WERI-Rb-1 (cell line): ENCODE measurements around the gene USP31.

Experiments used
- DNase-seq: peaks from one replicate; pipeline ENCODE4 v3.0.0-alpha.2; 2020
- H3K27ac ChIP-seq: fragments of 250-450 bp; sonication (Bioruptor Pico); 2 replicates; pipeline ENCODE4 v1.5.1; 2020; ENCODE audit warnings: mild to moderate bottlenecking, moderate library complexity
- H3K27me3 ChIP-seq: fragments of 250-450 bp; sonication (Bioruptor Pico); 2 replicates; pipeline ENCODE4 v1.5.1; 2021; ENCODE audit warnings: mild to moderate bottlenecking, low read depth, moderate library complexity; ENCODE audit not compliant: insufficient read depth, severe bottlenecking
- H3K36me3 ChIP-seq: fragments of 250-450 bp; sonication (Bioruptor Pico); 2 replicates; pipeline ENCODE4 v1.5.1; 2020; ENCODE audit warnings: mild to moderate bottlenecking, moderate library complexity
- H3K4me3 ChIP-seq: 2 replicates; pipeline ENCODE4 v1.5.1; 2011; ENCODE audit warnings: low read depth, mild to moderate bottlenecking, control low read depth, low read length
- H3K9me3 ChIP-seq: fragments of 250-450 bp; sonication (Bioruptor Pico); 2 replicates; pipeline ENCODE4 v1.5.1; 2021; ENCODE audit warnings: mild to moderate bottlenecking, moderate library complexity; ENCODE audit not compliant: severe bottlenecking
- TF ChIP-seq, protein P1 (sequence below): IDR thresholded peaks from 2 replicates; pipeline ENCODE4 v1.5.1; 2011; ENCODE audit warnings: low read depth, mild to moderate bottlenecking, control low read depth, inconsistent platforms, low read length

Gene USP31

DNA sequence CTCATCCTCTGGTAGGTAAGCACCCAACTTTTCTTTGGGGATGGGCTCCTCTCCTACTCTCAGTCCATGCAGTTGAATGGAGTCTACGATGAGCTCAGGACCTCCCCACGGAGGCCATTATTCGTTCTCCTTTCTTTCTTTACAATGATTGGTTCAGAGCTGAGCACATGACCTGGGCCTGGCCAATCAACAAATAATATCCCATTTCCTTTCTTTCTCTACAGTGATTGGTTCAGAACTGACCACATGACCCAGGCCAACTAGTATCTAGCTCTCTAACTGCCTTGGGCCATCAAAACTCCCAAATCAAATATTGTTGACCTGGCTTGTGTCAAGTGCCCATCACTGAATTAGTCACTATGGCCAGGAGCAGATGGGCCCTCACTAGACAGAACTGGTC is 129.2 kb downstream of the USP31 start:
- DNase-seq, result no peak
- Histone ChIP-seq H3K27ac (no peak overlapping the region), H3K27me3 (no peaks in the 10 kb centered on the region), H3K4me3 (no peak overlapping the region), H3K9me3 (no peaks in the 10 kb centered on the region), H3K36me3 (no peaks in the 10 kb centered on the region)
- TF ChIP-seq, protein P1, sequence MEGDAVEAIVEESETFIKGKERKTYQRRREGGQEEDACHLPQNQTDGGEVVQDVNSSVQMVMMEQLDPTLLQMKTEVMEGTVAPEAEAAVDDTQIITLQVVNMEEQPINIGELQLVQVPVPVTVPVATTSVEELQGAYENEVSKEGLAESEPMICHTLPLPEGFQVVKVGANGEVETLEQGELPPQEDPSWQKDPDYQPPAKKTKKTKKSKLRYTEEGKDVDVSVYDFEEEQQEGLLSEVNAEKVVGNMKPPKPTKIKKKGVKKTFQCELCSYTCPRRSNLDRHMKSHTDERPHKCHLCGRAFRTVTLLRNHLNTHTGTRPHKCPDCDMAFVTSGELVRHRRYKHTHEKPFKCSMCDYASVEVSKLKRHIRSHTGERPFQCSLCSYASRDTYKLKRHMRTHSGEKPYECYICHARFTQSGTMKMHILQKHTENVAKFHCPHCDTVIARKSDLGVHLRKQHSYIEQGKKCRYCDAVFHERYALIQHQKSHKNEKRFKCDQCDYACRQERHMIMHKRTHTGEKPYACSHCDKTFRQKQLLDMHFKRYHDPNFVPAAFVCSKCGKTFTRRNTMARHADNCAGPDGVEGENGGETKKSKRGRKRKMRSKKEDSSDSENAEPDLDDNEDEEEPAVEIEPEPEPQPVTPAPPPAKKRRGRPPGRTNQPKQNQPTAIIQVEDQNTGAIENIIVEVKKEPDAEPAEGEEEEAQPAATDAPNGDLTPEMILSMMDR, result no peak

DNA sequence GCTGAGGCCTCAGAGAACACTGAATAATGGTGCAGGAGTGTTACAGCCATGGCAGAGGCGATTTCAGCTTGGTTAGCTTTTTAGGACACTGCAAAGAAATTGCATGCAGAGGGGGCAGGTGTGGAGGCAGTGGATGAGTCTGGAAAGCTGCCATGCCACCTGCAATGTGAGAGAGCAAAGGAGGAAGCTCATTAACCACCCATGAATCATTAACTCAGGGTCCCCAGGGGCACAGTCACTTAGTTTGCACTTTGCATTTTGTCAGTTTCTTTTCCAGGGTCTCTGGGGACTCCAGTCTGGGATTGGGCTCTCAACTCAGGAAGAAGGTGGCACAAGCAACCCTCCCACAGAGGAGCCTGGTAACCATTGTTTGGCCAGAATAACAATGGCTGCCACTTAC is 132.9 kb downstream of the USP31 start:
- no peak overlapping the region for H3K27ac ChIP-seq
- no peaks in the 10 kb centered on the region for H3K9me3 ChIP-seq
- no peaks in the 10 kb centered on the region for H3K36me3 ChIP-seq
- TF ChIP-seq, protein P1, result no peak
- no peaks in the 10 kb centered on the region for H3K27me3 ChIP-seq
- DNase-seq, result no peak
- H3K4me3 ChIP-seq, result no peak overlapping the region

DNA sequence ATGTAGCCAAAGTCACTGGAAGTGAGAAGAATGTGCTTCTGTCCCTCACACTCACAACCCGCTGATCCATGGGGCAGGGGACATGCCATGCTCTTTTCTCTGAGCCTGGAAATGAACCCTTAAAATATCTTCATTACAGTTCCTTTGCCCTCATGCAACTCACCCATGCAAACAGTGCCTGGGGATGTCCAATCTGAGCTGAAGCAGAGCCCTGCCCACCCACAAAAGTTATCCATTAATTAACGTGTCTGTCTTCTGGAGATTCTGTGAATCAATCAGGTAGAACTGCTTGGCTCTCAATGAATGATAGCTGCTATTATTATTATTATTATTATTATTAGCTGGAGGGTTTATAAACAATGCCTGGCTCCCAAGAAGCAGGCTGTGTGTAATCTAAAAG is 133.7 kb downstream of the USP31 start:
- no peak for DNase-seq
- no peak overlapping the region for H3K27ac ChIP-seq
- no peaks in the 10 kb centered on the region for H3K27me3 ChIP-seq
- H3K4me3 ChIP-seq, result no peak overlapping the region
- no peaks in the 10 kb centered on the region for H3K9me3 ChIP-seq
- H3K36me3 ChIP-seq, result no peaks in the 10 kb centered on the region
- TF ChIP-seq, protein P1, result no peak

DNA sequence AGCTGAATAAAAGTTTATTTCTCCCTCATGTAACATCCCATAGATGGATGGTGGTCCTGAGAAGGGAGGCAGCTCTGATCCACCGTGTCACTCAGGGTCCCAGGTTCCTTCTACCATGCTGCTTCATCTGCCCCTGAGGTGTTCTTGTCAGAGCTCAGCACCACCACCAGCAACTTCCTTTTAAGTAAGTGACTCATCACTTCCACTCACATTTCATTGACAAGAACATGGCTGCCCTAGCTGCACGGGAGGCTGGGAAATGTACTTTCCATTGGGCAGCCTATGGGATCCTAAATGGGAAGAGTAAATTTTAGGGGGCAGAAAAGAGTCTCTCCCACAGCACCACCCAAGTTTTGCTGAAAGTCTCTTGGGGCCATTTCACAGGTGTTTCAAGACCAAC is 134.7 kb downstream of the USP31 start:
- TF ChIP-seq, protein P1, result no peak
- Histone ChIP-seq H3K27ac (no peak overlapping the region), H3K36me3 (no peaks in the 10 kb centered on the region), H3K9me3 (no peaks in the 10 kb centered on the region), H3K4me3 (no peak overlapping the region), H3K27me3 (no peaks in the 10 kb centered on the region)
- DNase-seq, result no peak
